Lower leg skin (tissue), 4 donors: Measurements from ENCODE around the gene GPR61. TPM values are rescaled to one million over a fixed set of nuclear protein-coding genes. Genes with fewer than 3 reads are reported as not detected.
A peak's percentile ranks its signal among the peaks of the same experiment; 100 is the strongest.

ENCODE experiments used
- DNase-seq, 2 donors: peaks; one replicate each; pipeline ENCODE4 v3.0.0-alpha.2; 2019; ENCODE audit warnings: low spot score in 2 of 2
- H3K4me3 ChIP-seq: fragments of 200-600 bp; sonication (generic); 2 replicates; pipeline ENCODE4 v1.5.1; 2017; ENCODE audit warnings: mild to moderate bottlenecking, low read depth; ENCODE audit not compliant: poor library complexity, severe bottlenecking
- CTCF ChIP-seq, 3 donors: fragments of 450-650 bp; IDR thresholded peaks; one replicate each; pipeline ENCODE4 v1.5.1; 2016; ENCODE audit warnings: antibody characterized with exemption in 3 of 3, mild to moderate bottlenecking in 3 of 3, moderate library complexity in 2 of 3
- POLR2A ChIP-seq, 2 donors: fragments of 450-650 bp; IDR thresholded peaks; one replicate each; pipeline ENCODE4 v1.6.1; 2016 to 2017; ENCODE audit warnings: antibody characterized with exemption in 2 of 2, mild to moderate bottlenecking in 1 of 2, moderate library complexity in 1 of 2
- WGBS, 2 donors: methylation state at CpG; one replicate each; pipeline ENCODE4 v1.1.5; 2018; 5-methylcytosine and 5-hydroxymethylcytosine counted together
- intact Hi-C: fragments of 100-400 bp; cut with DNase I; formaldehyde crosslinking; loops from one replicate; pipeline ENCODE4 v1.15.0; 2023; ENCODE audit warnings: low total_unique reads
- total RNA-seq, 4 donors: library from RNA; depleted of rRNA; stranded (reverse); fragments of >200 nt; gene quantifications; one replicate each; pipeline ENCODE4 v1.1.0, GENCODE V29; 2016

GPR61 gene
- total RNA-seq, 4 donors from 2014 or later = 1.0 TPM; not detected in 3

GRCh38 chr1:109493227-109493626, 46.4 kb upstream of the GPR61 start:
- intact Hi-C loops = loop anchor here (2.0 kb wide), 1 partner anchor 40 kb away; no protein-coding TSS in a partner anchor
- no peak overlapping the region for H3K4me3 ChIP-seq
- WGBS, 2 donors = 31 to 39% methylated on average over 4 of the region's 4 CpGs
- TF ChIP-seq POLR2A (IDR thresholded peaks at IDR 0.05) = no peak
- TF ChIP-seq CTCF (IDR thresholded peaks at IDR 0.05) = no peak
- no peak for DNase-seq

- TF ChIP-seq CTCF (IDR thresholded peaks at IDR 0.05) (peak in 1 of 3 donors; percentile 62), POLR2A (IDR thresholded peaks at IDR 0.05) (no peak)
- intact Hi-C loops = loop anchor here (2.0 kb wide), 1 partner anchor 39 kb away; no protein-coding TSS in a partner anchor
- DNase-seq = peak; percentile 78 to 96
- H3K4me3 ChIP-seq = peak within 1 kb of the TSS; percentile 69
- WGBS, 2 donors = 0 to 2% methylated on average over 17 to 27 of the region's 44 CpGs
Measured at GRCh38 chr1:109493805-109494539, 45.7 kb upstream of the GPR61 start, which contains the start of gene CYB561D1. Gene CYB561D1 (plus strand): TSS chr1:109494094. CDS start chr1:109494140, 46 bp downstream.

- TF ChIP-seq CTCF (IDR thresholded peaks at IDR 0.05) (no peak), POLR2A (IDR thresholded peaks at IDR 0.05) (no peak)
- no peak for DNase-seq
- no peak overlapping the region for H3K4me3 ChIP-seq
- intact Hi-C loops = no loop called here
- WGBS, 2 donors = 92 to 95% methylated on average over 6 to 7 of the region's 7 CpGs
Measured at GRCh38 chr1:109495738-109496137, 43.9 kb upstream of the GPR61 start.

GRCh38 chr1:109497449-109498160, 42.1 kb upstream of the GPR61 start:
- DNase-seq = no peak
- TF ChIP-seq POLR2A (IDR thresholded peaks at IDR 0.05) = no peak
- no peak for TF ChIP-seq CTCF (IDR thresholded peaks at IDR 0.05)
- no peak overlapping the region for H3K4me3 ChIP-seq
- WGBS, 2 donors = 61 to 62% methylated on average over 9 of the region's 9 CpGs
- intact Hi-C loops = no loop called here

- 64 to 80% methylated on average over 12 of the region's 12 CpGs for WGBS, 2 donors
- no peak for DNase-seq
- H3K4me3 ChIP-seq = no peak overlapping the region
- TF ChIP-seq CTCF (IDR thresholded peaks at IDR 0.05) (no peak), POLR2A (IDR thresholded peaks at IDR 0.05) (no peak)
- intact Hi-C loops = no loop called here
Measured at GRCh38 chr1:109498161-109498801, 41.4 kb upstream of the GPR61 start.
